Measurements from ENCODE around the gene KIF26B.

KIF26B gene

GRCh38 chr1:245200146-245200545 is 45.4 kb downstream of the KIF26B start:
- in situ Hi-C loops (cut with MboI; ENCODE audit: low sequenced_read_pairs), result no loop called here

DNA sequence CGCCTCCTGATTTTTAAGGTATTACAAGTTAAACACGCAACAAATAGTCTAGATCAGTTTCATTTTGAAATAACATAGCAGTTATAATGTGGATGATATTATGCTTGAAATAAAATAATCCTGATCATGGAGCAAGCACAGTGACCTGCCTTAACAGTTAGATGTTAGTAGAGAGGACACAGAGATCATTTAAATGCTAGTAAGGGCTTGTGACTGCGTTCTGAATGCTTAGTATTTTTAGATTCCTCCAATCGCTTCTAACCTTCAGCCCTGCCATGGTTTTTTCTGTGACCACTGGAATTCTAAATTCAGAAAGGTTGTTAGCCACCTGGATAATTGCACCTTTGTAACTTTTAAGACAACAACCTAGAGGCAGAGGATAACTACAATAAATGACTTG is 46.4 kb downstream of the KIF26B start:
- in situ Hi-C loops (cut with MboI; ENCODE audit: low sequenced_read_pairs), result no loop called here

- in situ Hi-C loops (cut with MboI; ENCODE audit: low sequenced_read_pairs), result no loop called here
Observed at GRCh38 chr1:245201827-245202226, 47.0 kb downstream of the KIF26B start.

GRCh38 chr1:245205396-245205795 is 50.6 kb downstream of the KIF26B start:
- in situ Hi-C loops (cut with MboI; ENCODE audit: low sequenced_read_pairs), result no loop called here

GRCh38 chr1:245205864-245206263 is 51.1 kb downstream of the KIF26B start:
- in situ Hi-C loops (cut with MboI; ENCODE audit: low sequenced_read_pairs), result no loop called here

DNA sequence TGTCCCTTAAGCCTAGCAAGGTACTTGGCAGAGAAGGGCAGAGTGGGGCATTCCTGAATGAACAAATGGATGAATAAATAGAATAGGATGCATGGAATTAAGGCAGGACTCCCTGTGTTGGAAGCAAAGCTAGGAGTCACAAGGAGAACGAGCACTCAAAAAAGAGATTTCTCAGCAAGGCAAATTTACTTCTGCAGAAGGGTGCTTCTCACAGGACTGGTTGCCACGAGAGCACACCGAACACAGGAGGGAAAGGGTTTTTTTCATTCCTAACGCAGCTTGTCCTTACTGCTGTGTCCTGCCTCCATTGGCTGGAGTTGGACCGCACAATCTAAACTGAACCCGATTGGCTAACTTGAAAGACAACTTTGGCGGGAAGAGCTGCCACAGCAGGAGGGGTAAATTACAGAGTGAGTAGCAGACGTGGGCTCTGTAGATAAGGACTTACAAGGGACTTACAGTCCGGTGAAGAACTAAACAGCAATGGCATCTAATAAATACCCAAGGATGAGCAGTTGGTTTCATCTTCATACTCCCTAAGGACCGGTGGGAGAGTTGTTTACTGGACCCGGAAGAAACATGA is 52.4 kb downstream of the KIF26B start:
- in situ Hi-C loops (cut with MboI; ENCODE audit: low sequenced_read_pairs), result no loop called here

DNA sequence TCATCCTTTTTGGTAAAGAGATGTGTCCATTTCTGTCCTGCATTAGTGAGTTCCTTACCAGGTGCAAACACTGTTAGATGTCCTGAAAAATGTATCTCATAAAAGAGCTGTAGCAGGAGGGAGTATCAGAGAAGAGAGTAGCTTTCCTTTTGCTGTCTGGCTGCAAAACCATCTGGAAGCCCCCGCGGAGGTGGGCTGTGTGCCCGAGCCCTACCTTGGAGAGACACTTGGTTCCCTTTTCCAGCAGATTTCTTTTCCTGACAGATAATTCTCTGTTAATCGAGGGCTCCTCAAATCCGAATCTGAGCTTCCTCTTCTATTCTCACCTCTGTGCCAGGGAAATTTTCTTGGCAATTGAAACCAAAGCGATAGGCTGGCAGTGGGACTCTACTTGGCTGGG is 53.0 kb downstream of the KIF26B start:
- in situ Hi-C loops (cut with MboI; ENCODE audit: low sequenced_read_pairs), result no loop called here

GRCh38 chr1:245209658-245210435 is 55.1 kb downstream of the KIF26B start:
- in situ Hi-C loops (cut with MboI; ENCODE audit: low sequenced_read_pairs), result no loop called here

- in situ Hi-C loops (cut with MboI; ENCODE audit: low sequenced_read_pairs), result no loop called here
Observed at GRCh38 chr1:245211035-245211749, 56.4 kb downstream of the KIF26B start.

DNA sequence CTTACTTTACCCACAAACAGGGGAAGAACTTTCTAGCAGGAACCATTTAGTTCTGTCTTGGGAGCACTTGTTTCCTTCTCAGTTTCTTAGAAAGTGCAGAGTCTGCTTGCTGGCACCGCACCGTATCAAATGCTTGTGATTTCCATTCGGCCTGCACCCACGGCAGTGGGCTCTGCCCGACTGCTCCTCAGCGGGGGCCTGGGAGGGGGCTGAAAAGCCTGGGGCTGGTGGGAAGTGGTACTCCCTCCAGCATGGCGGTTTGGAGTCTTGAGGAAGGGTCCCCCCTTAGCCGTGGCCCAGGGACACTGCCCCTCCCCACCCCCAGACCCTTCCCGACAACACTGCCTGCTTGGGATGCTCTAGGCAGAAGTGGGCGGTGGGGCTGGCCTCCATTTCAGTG is 57.0 kb downstream of the KIF26B start:
- in situ Hi-C loops (cut with MboI; ENCODE audit: low sequenced_read_pairs), result no loop called here

DNA sequence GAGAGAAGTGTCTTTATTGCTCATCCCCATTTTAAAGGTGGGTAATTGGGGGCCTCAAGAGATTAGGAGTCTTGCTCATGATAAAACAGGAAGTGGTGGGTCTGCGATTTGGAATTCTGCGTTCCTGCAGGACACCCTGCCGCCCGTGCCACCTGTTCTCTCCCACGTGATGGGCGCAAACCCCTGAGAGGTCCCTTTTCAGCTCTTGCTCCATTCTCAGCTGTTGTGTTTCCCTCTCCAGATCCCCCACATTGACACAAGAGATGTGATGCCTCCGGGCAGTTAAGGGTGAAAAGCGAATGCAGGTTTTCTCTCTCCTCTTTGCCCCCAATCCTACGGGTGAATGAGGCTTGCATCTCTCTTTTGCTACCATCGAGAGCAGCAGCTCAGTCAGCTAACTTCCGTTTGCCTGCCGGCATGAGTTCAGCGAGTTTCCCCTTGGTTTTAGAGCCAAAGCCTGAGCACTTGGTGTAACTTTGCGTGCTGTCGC is 57.5 kb downstream of the KIF26B start:
- in situ Hi-C loops (cut with MboI; ENCODE audit: low sequenced_read_pairs), result no loop called here

- in situ Hi-C loops (cut with MboI; ENCODE audit: low sequenced_read_pairs), result no loop called here
Observed at GRCh38 chr1:245213066-245213831, 58.5 kb downstream of the KIF26B start.

DNA sequence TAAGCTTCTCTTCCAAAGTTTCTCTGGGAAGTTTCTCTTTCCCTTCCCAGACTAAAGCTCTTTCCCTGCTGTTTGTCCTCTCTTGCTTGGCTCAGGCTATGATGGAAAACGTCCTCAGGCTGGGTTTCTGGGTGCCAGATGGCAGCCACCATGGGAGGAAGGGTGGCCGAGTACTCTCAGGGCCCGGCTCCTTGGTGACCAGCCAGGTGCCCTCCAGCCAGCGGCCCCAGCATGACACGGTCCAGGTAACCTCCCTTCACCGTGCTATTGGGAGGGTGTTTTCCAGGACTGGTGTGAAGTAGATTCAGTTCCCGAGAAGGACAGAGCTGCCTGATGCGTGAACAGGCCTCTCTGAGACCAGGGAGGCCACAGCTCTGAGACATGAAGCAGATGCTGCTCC is 60.3 kb downstream of the KIF26B start:
- in situ Hi-C loops (cut with MboI; ENCODE audit: low sequenced_read_pairs), result no loop called here

DNA sequence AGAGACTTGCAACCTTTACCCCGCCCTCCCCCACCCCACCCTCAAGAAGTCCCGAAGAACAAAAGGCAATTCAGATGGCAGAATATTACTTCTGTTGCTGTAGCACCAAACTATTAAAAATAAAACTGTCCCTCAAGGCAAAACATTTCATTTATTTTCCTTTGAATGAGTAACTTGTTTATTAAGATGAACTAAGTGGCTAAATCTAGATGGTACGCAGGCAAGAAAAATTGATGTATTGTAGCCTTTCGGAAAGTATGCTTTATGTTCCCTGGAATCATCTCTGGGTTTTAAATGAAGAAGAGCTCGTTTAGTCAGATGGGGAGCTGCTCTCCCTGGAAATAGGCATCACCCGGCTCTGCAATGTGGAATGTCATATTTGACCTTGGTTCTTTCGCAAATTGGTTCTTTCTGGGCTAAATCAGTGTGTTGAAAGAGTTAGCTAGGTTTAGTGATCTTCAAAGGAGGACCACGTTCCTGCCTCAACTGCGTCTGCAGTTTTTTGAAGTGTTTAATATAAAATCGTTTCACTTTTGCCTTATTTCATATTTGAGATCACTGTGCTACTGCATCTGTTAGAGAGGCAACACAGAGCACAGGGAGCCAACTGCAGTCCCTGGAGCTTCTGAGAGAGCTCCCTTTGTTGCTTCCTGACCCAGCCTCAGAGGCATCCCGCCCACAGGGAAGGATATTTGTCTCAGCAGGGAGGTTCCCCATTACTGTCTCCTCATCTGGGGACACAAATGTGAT is 61.8 kb downstream of the KIF26B start:
- in situ Hi-C loops (cut with MboI; ENCODE audit: low sequenced_read_pairs), result no loop called here

DNA sequence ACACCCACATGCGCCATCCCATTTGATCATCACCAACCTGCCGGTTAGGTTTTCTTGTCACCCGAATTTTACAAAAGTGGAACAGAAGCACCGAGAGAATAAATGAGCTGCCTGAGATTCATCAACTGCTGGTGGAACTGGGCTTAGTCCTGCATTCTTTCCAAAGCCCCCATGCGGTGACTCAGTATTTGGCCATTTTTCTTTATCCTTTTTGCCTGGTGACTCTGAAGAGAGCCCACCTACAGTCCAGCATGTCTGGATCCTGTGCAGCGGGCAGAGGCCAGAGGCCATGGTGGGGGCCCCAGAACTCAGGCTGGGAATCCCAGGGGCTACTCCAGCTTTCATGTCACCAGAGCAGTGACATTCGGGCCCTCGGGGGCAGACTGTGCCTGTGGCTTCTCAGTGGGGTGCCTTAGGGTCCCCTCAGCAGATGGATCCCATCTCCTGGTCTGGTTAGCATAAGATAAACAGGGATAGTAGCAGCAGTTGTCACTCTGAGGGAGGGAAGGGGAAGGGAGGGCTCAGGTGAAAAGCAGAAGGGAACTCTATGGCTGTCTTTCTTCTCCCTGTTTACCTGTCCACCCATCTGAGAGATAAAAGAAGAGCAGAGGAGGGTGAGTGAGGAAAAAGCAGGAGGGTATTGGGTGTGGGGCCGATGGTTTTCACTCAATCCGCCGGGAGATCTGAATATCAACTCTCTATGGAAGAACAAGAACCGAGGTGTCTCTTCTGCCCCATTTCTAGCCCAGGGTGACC is 63.2 kb downstream of the KIF26B start:
- in situ Hi-C loops (cut with MboI; ENCODE audit: low sequenced_read_pairs), result no loop called here

GRCh38 chr1:245220381-245220985 is 65.7 kb downstream of the KIF26B start:
- in situ Hi-C loops (cut with MboI; ENCODE audit: low sequenced_read_pairs), result no loop called here

- in situ Hi-C loops (cut with MboI; ENCODE audit: low sequenced_read_pairs), result no loop called here
Observed at GRCh38 chr1:245221805-245222204, 67.0 kb downstream of the KIF26B start.

DNA sequence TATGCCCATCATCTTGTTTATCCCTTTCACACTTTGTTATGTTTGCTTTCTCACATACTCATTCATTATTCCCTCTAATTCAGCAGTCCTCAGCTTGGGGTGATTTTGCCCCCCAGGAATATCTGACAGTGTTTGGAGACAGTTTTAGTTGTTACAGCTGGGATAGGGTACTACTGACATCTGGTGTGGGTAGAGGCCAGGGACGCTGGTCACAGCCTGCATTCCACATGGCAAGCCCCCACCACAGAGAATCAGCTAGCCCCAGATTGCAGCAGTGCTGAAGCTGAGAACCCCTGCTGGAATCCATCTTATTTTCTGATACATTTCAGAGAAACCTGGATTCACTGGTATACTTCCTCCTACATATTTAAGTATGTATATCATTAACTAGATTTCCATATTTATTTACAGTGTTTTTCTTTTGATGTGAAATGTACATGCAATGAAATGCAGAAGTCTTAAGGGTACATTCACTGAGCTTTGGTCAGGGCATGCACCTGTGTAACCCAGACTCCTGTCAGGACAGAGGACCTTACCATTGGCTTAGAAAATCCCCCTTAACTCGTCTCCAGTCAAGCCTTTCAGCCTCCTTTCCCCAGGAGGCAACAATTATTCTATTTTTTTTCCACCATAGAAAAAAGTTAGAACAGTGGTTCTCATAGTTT is 68.3 kb downstream of the KIF26B start:
- in situ Hi-C loops (cut with MboI; ENCODE audit: low sequenced_read_pairs), result no loop called here

All from HL-60/S4 treated with retinoic acid at 250 ng/mL for 4 days and 3 days (cell line).